GM12892 (cell line): Measurements from ENCODE around the gene SH3RF2.
"Not testable (repeated sequence)": the region's sequence is repeated elsewhere in the genome, so short reads cannot be mapped to it uniquely, and the experiment has no call there.

Experiments used
- DNase-seq: peaks from one replicate; pipeline ENCODE4 v3.0.0; 2011; ENCODE audit not compliant: insufficient read length
- FAIRE-seq: peaks from 2 replicates; lab custom pipeline; 2011; peaks lifted over from hg19 to GRCh38; lab: Jason Lieb, UNC
- POLR2A ChIP-seq: IDR thresholded peaks from 2 replicates; pipeline ENCODE4 v1.6.1; 2011; ENCODE audit warnings: low read depth, low read length, control low read depth
- POLR2AphosphoS5 ChIP-seq: IDR thresholded peaks from 2 replicates; pipeline ENCODE4 v1.6.1; 2011; ENCODE audit warnings: low read depth, low read length, control low read depth
- TAF1 ChIP-seq: IDR thresholded peaks from 2 replicates; pipeline ENCODE4 v1.6.1; 2011; ENCODE audit warnings: low read depth, mild to moderate bottlenecking, control low read depth, low read length, borderline replicate concordance

SH3RF2 gene

DNA sequence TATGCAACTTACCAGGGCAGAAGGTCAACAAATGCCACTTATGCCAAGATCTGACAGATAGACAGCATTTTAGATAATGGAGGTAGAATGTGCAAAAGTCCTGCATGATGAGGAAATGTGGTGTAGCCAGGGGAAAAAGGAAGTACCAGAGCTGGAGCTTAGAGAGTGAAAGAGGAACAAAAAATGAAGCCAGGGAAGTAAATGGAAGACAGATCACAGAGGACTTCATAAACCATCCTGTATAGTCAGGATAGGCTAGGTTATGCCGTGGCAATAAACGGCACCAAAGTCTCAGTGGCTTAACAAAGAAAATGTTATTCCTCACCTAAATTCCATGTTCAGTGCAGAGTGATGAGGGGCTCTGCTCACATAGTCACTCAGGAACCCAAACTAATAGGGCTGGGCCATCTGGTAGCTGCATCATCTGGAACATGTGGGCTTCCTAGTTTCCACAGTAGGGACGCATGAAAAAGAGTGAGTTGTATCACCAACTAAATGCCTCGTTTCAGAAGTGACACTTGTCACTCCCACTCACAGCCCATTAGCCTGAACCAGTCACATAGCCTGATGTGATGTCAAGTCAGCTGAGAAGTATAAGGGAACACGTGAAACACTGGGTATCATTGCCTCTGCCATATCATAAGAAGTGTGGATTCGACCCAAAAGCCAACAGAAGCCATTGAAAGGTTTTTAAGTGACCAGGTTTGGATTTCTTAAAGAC lies 70.3 kb downstream of the SH3RF2 start:
- no peak for DNase-seq
- no peak for FAIRE-seq

DNA sequence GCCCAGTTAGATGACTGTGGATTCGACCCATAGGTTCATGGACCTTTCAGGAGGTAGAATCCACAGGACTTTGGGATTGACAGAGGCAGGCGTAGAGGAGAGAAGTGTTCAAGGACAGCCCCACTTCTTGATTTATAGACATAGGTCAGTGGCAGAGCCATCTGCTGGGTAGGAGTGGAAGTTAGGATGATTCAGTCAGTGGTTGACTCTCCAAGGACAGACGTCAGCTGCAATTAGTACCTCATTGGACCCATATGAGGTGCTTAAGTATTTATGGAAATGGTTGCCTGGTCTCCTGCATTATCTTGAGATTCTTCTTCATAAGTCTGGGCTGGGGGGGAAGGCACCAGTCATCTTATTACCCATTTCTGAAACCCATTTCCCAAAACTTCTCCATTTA lies 70.9 kb downstream of the SH3RF2 start:
- TF ChIP-seq POLR2A (no peak), POLR2AphosphoS5 (no peak)
- DNase-seq (no peak), FAIRE-seq (no peak)

More for the DNA sequence above, 70.3 kb downstream of the SH3RF2 start:
- no peak for TF ChIP-seq POLR2AphosphoS5
- TF ChIP-seq TAF1: no peak
- TF ChIP-seq POLR2A: no peak

DNA sequence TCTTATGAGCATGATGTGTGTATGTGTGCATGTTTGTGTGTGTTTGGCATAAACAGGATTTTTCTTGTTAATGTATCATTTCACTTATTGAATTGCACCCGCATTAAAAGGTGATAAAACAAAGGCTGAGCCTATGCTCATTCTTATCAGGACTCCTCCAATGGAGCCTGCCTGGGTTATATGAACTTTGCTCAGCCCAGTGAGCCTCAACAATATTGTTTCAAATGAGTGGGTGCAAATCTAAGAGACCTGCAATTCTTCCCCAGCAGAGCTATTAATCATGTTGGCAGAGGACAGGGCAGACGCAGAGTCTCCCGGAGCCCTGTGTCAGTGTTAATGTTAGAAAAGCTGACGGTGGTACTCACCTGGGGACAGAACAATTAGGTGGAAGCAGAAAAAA lies 71.6 kb downstream of the SH3RF2 start:
- DNase-seq (no peak), FAIRE-seq (no peak)
- TF ChIP-seq POLR2AphosphoS5 (no peak), TAF1 (no peak), POLR2A (no peak)

GRCh38 chr5:146009020-146009419 lies 72.6 kb downstream of the SH3RF2 start:
- FAIRE-seq: no peak
- no peak for DNase-seq

DNA sequence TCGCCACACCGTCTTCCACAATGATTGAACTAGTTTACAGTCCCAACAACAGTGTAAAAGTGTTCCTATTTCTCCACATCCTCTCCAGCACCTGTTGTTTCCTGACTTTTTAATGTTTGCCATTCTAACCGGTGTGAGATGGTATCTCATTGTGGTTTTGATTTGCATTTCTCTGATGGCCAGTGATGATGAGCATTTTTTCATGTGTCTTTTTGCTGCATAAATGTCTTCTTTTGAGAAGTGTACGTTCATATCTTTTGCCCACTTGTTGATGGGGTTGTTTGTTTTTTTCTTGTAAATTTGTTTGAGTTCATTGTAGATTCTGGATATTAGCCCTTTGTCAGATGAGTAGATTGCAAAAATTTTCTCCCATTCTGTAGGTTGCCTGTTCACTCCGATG lies 74.1 kb downstream of the SH3RF2 start:
- not testable (repeated sequence) for FAIRE-seq, DNase-seq

More at GRCh38 chr5:146009020-146009419, 72.6 kb downstream of the SH3RF2 start:
- TF ChIP-seq POLR2AphosphoS5: no peak
- TF ChIP-seq POLR2A: no peak
- no peak for TF ChIP-seq TAF1

DNA sequence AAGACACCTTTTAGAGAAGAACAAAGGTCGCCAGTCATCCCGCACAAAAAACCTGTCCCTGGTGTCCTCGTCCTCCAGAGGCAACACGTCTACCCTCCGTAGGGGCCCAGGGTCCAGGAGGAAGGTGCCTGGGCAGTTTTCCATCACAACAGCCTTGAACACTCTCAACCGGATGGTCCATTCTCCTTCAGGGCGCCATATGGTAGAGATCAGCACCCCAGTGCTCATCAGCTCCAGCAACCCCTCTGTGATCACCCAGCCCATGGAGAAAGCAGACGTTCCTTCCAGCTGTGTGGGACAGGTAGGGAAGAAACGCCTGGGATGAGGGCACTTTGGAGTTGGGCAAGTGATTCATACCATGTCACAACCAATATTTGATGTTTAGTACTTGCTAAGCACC lies 77.4 kb downstream of the SH3RF2 start:
- FAIRE-seq (no peak), DNase-seq (no peak)
- TF ChIP-seq POLR2A: no peak
- TF ChIP-seq TAF1: no peak
- TF ChIP-seq POLR2AphosphoS5: no peak

DNA sequence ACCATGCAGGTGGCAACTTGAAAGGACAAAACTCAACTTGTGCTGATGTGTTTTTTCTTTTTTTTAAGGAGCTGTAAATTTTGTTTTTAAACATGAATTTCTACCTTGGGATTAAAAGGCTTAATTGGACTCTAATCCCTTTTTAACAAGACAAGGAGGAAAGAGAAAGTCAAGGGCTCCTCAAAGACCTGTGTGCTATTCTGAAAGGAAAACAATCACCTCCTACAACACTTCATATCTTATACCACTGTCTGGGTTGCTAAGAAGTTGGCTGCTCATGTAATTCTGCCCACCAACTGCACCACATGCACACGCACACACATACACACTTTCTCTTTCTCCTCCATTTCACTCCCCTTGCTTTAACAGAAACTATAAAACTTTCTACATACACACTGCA lies 78.6 kb downstream of the SH3RF2 start:
- FAIRE-seq: no peak
- no peak for TF ChIP-seq POLR2A
- no peak for TF ChIP-seq TAF1
- no peak for TF ChIP-seq POLR2AphosphoS5
- DNase-seq: no peak

DNA sequence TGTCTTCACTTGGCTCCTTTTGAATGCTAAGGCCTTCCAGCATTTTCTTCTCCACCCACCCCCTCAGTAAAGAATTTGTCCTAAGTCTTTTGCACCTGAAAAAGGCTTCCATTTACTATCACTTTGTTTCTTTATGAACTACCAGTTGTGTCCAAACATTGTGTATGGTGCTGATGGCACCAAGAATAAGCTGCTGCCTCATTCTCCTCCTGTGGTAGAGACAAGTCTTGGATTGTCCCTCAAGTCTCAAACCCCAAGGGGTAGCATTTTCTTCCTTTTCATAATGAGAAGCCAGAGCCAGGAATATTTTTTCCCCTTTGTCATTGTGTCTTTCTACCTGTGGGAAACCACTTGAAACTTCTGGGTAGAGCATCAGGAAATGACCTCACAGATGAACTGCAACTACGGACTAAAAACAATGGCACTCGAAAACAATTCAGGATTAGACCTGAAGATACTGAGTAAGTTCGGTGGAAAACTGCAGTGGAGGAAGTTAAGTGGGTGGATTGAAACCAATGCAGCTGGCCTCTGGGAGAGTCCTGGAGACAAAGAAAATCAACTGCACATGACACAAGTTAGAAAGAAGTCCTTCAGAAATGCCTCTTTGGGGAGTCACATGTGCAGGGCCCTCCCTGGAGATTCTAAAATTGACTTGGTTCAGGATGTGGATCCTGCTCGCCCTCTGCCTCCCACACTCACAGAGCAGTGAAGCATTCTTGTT lies 80.5 kb downstream of the SH3RF2 start:
- no peak for TF ChIP-seq POLR2AphosphoS5
- DNase-seq: no peak

GRCh38 chr5:146018514-146019375 lies 82.4 kb downstream of the SH3RF2 start:
- FAIRE-seq: no peak
- no peak for TF ChIP-seq POLR2AphosphoS5
- TF ChIP-seq POLR2A: no peak
- no peak for TF ChIP-seq TAF1
- DNase-seq: no peak

More for the DNA sequence above, 80.5 kb downstream of the SH3RF2 start:
- no peak for FAIRE-seq

DNA sequence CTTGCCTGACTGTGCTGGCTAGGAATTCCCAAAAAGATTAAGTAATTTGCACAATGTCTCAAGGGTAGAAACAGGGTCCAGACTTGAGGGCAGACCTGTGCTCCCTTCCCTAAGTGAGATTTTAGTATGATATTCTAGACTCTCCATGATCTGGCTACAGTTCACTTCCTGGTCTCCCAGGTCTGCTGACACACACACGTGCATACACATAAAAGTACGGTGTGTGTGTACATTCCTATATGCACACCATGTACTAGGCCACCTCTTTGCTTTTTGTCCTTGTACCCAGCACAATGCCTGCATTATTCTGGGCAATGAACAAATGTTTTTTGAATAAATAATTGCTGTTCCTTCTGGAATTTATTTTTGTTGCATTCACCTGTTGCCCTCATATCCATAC lies 83.7 kb downstream of the SH3RF2 start:
- DNase-seq (no peak), FAIRE-seq (no peak)
- TF ChIP-seq TAF1: no peak
- TF ChIP-seq POLR2AphosphoS5: no peak
- TF ChIP-seq POLR2A: no peak

DNA sequence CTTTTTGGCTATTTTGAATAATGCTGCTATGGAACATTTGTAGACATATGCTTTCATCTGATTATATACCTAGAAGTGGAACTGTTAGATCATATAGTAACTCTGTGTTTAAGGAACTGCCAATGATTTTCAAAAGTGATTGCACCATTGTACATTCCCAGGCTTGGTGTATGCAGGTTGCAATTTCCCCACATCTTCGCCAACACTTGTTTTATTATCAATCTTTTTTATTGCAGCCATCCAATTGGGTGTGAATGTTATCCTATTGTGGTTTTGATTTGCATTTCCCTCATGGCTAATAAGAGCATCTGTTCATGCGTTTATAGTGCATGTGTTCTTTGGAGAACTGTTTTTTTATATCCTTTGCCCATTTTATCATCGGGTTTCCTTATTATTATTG lies 87.7 kb downstream of the SH3RF2 start:
- TF ChIP-seq TAF1: no peak
- no peak for TF ChIP-seq POLR2A
- TF ChIP-seq POLR2AphosphoS5: no peak

GRCh38 chr5:146025114-146025680 lies 88.8 kb downstream of the SH3RF2 start:
- TF ChIP-seq POLR2A (no peak), TAF1 (no peak), POLR2AphosphoS5 (no peak)
- FAIRE-seq (no peak), DNase-seq (no peak)

More for the DNA sequence above, 87.7 kb downstream of the SH3RF2 start:
- no peak for DNase-seq
- no peak for FAIRE-seq
